GM13977 (cell line): ENCODE data around the gene ELANE.

Experiments used
- DNase-seq: peaks from one replicate; pipeline ENCODE4 v3.0.0; 2012; ENCODE audit warnings: low spot score
- CTCF ChIP-seq: IDR thresholded peaks from 2 replicates; pipeline ENCODE4 v1.5.1; 2012; ENCODE audit warnings: mild to moderate bottlenecking, control low read depth; ENCODE audit not compliant: insufficient read depth; ENCODE audit errors: extremely low read depth, missing control alignments
- in situ Hi-C: fragments of 300-500 bp; cut with MboI; formaldehyde crosslinking; loops from one replicate; pipeline ENCODE4 v1.12.0; 2022; ENCODE audit warnings: low sequenced_read_pairs, low pct_unique_long_range_greater_than_20kb, mixed read lengths, inconsistent platforms; ENCODE audit not compliant: unreplicated experiment

ELANE gene

GRCh38 chr19:866769-867300 lies 14.7 kb downstream of the ELANE start:
- DNase-seq, result no peak
- in situ Hi-C loops, result loop anchor here (10.0 kb wide), 1 partner anchor 58 kb away; the partner anchor contains the start of gene ARID3A
- no peak for TF ChIP-seq CTCF

GRCh38 chr19:867301-867793 lies 15.2 kb downstream of the ELANE start:
- no peak for DNase-seq
- in situ Hi-C loops, result loop anchor here (10.0 kb wide), 1 partner anchor 57 kb away; the partner anchor contains the start of gene ARID3A
- no peak for TF ChIP-seq CTCF

GRCh38 chr19:867855-868457 lies 15.9 kb downstream of the ELANE start:
- no peak for DNase-seq
- TF ChIP-seq CTCF, result no peak
- in situ Hi-C loops, result loop anchor here (10.0 kb wide), 1 partner anchor 57 kb away; the partner anchor contains the start of gene ARID3A

DNA sequence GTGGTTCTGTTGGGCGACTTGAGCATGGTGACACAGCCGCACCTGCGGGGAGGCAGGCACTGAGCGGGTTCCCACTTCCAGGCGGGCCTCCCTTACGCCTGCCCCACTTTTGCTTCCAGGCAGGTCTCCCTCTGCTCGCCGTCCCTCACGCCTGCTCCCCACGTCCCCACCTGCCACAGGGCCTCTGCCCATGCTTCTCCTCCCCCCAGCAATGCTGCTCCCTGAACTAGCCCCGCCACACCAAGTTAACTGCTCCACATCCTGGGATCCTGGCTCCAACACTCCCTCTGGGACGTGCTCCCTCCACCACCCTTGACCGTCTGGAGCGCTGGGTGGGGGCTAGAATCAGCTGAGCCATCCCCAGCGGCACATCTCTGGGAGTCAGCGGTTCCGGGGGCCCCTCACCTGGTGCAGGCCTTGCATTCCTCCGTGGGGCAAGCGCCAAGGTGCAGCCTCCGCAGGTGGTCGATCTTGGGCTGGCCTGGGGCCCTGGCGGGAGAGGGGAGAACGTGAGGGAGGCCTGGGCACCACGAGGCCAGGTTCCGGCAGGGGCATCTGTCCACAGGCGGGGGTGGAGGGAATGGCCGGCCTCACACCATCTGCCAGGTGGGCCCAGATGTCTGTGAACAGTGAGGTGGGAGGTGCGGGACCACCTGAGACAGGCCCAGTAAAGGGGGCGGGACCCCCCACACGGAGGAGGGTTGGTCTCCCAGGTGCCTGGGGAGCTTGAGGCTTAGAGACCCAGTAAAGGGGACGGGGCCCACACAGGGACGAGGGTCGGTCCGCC lies 16.5 kb downstream of the ELANE start:
- in situ Hi-C loops, result loop anchor here (10.0 kb wide), 1 partner anchor 56 kb away; the partner anchor contains the start of gene ARID3A
- no peak for DNase-seq

GRCh38 chr19:869245-870177 lies 17.4 kb downstream of the ELANE start:
- no peak for TF ChIP-seq CTCF
- DNase-seq, result no peak
- in situ Hi-C loops, result loop anchor here (10.0 kb wide), 1 partner anchor 55 kb away; the partner anchor contains the start of gene ARID3A

More for the DNA sequence above, 16.5 kb downstream of the ELANE start:
- TF ChIP-seq CTCF, result no peak

DNA sequence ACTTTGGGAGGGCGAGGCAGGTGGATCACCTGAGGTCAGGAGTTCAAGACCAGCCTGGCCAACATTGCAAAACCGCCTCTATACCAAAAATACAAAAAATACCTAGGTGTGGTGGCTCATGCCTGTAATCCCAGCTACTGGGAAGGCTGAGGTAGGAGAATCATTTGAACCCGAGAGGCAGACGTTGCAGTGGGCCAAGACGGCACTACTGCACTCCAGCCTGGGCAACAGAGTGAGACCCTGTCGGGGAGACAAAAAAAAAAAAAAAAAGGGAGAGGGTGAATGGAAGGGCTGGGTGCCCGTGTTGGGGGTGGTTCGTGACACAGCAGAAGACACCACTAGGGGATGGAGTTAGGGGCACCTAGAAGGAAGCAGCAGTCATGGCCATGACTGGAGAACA lies 18.2 kb downstream of the ELANE start:
- no peak for DNase-seq
- in situ Hi-C loops, result no loop called here
- no peak for TF ChIP-seq CTCF
